K562 (cell line): ENCODE measurements around the gene ALDH8A1. TPM values are rescaled to one million over a fixed set of nuclear protein-coding genes. Genes with fewer than 3 reads are reported as not detected.

ENCODE experiments used
- ATAC-seq: fragments of 200-7000 bp; cut with Tn5 transposase; 3 replicates; pipeline ENCODE4 v1.9.1; 2020; ENCODE audit warnings: moderate library complexity
- BruUV-seq: library from RNA; stranded (reverse); fragments of 400-500 nt; replicated peaks from 2 replicates; lab custom pipeline; 2021; lab: Mats Ljungman, UMichigan
- CTCF ChIA-PET: fragments of 300-600 bp; formaldehyde crosslinking; extraction: SDS; loops from one replicate; lab custom pipeline; 2021; ENCODE audit warnings: low intra/inter-chr PET ratio; lab: Yijun Ruan, JAX
- POLR2A ChIA-PET: fragments of 300-600, 350-650 bp; sonication (Branson Sonifier 250); formaldehyde crosslinking; extraction: SDS; loops from one replicate; lab custom pipeline; 2021; ENCODE audit warnings: antibody characterized with exemption, inconsistent platforms; lab: Yijun Ruan, JAX
- DNase-seq, 4 experiments: peaks; one replicate each; pipeline versions ENCODE4 v3.0.0 to v3.0.0-alpha.2; 2011 to 2018; ENCODE audit warnings: low spot score in 3 of 4, mixed read lengths in 3 of 4; ENCODE audit errors: extremely low read depth in 1 of 4
- FAIRE-seq: peaks from 2 replicates; lab custom pipeline; 2011; peaks lifted over from hg19 to GRCh38; lab: Jason Lieb, UNC
- H2AFZ ChIP-seq: 2 replicates; pipeline ENCODE4 v1.6.0; 2011; ENCODE audit warnings: low read depth, low read length, control low read depth, inconsistent platforms
- H3K27ac ChIP-seq: fragments of 200-600 bp; 3 replicates; pipeline ENCODE4 v1.8.0; 2011; ENCODE audit warnings: low read depth, mild to moderate bottlenecking, control low read depth, inconsistent platforms, low read length, moderate library complexity, mixed read lengths; ENCODE audit errors: extremely low read depth
- H3K27me3 ChIP-seq, 2 experiments: fragments of 300-600 bp in 1 of 2; 2 replicates in 1 of 2; 3 replicates in 1 of 2; pipeline versions ENCODE4 v1.6.0 to v1.8.0; 2011; ENCODE audit warnings: inconsistent platforms in 2 of 2, low read length in 2 of 2, mild to moderate bottlenecking in 1 of 2, mixed read lengths in 1 of 2, moderate library complexity in 1 of 2; ENCODE audit not compliant: control insufficient read depth in 2 of 2, insufficient read depth in 2 of 2
- H3K36me3 ChIP-seq: fragments of 300-600 bp; 3 replicates; pipeline ENCODE4 v1.8.0; 2011; ENCODE audit warnings: mild to moderate bottlenecking, low read length, inconsistent platforms; ENCODE audit not compliant: control insufficient read depth, insufficient read depth
- H3K4me1 ChIP-seq, 2 experiments: fragments of 200-600 bp in 1 of 2; replicated peaks in 1 of 2; 2 replicates in 1 of 2; 3 replicates in 1 of 2; pipeline versions ENCODE4 v1.5.1 to v1.8.0; 2011; ENCODE audit warnings: inconsistent platforms in 2 of 2, low read length in 2 of 2, mild to moderate bottlenecking in 1 of 2, mixed read lengths in 1 of 2, moderate library complexity in 1 of 2; ENCODE audit not compliant: control insufficient read depth in 2 of 2, insufficient read depth in 2 of 2
- H3K4me2 ChIP-seq: 2 replicates; pipeline ENCODE4 v1.6.1; 2011; ENCODE audit warnings: low read length, control low read depth, inconsistent platforms, mixed read lengths; ENCODE audit not compliant: insufficient read depth
- H3K4me3 ChIP-seq: fragments of 200-600 bp; sonication (generic), shearing (Covaris generic); 2 replicates; pipeline ENCODE4 v1.5.1; 2016; ENCODE audit warnings: control low read depth, inconsistent platforms
- H3K79me2 ChIP-seq: fragments of 200-600 bp; 3 replicates; pipeline ENCODE4 v1.8.0; 2011; ENCODE audit warnings: low read length, inconsistent platforms; ENCODE audit not compliant: control insufficient read depth, insufficient read depth
- H3K9ac ChIP-seq, 2 experiments: 2 replicates each; pipeline versions ENCODE4 v1.6.0 to v1.6.1; 2011; ENCODE audit warnings: low read depth in 2 of 2, low read length in 2 of 2, control low read depth in 1 of 2, inconsistent platforms in 1 of 2, mild to moderate bottlenecking in 1 of 2, mixed read lengths in 1 of 2; ENCODE audit not compliant: insufficient read depth in 1 of 2
- H3K9me1 ChIP-seq: one replicate; pipeline ENCODE4 v1.6.0; 2011; ENCODE audit warnings: inconsistent platforms, mild to moderate bottlenecking, low read length, moderate library complexity; ENCODE audit not compliant: control insufficient read depth, insufficient read depth
- H3K9me3 ChIP-seq: replicated peaks from 2 replicates; pipeline ENCODE4 v1.5.1; 2011; ENCODE audit warnings: low read depth, low read length, inconsistent platforms; ENCODE audit not compliant: control insufficient read depth, insufficient read depth
- H4K20me1 ChIP-seq: replicated peaks from 2 replicates; pipeline ENCODE4 v1.6.1; 2011; ENCODE audit warnings: low read length, inconsistent platforms, mixed read lengths; ENCODE audit not compliant: control insufficient read depth, insufficient read depth
- BCLAF1 ChIP-seq, 2 experiments: fragments of 450-650 bp in 1 of 2; IDR thresholded peaks; 2 replicates each; pipeline ENCODE4 v1.6.1; 2011 to 2017; ENCODE audit warnings: low read depth in 2 of 2, antibody characterized with exemption in 1 of 2, borderline replicate concordance in 1 of 2, low read length in 1 of 2, mild to moderate bottlenecking in 1 of 2, mixed read lengths in 1 of 2; ENCODE audit not compliant: control insufficient read depth in 1 of 2
- CCAR2 ChIP-seq: fragments of 200-400 bp; formaldehyde crosslinking; IDR thresholded peaks from 2 replicates; pipeline ENCODE4 v1.6.1; 2017; ENCODE audit warnings: mild to moderate bottlenecking, low read depth, low read length
- ELK3 ChIP-seq: fragments of 450-650 bp; formaldehyde crosslinking; IDR thresholded peaks from 2 replicates; pipeline ENCODE4 v1.4.0; 2020; ENCODE audit warnings: mild to moderate bottlenecking
- ETV5 ChIP-seq: sonication (generic); formaldehyde crosslinking; IDR thresholded peaks from 2 replicates; pipeline ENCODE4 v1.4.0; 2020; ENCODE audit warnings: low read depth, mild to moderate bottlenecking, missing genetic modification reagents
- HMGN3 ChIP-seq: IDR thresholded peaks from 2 replicates; pipeline ENCODE4 v1.6.1; 2011; ENCODE audit warnings: borderline replicate concordance, low read depth, mild to moderate bottlenecking, mixed read lengths, low read length; ENCODE audit not compliant: insufficient read length; ENCODE audit errors: extremely low read depth
- MEF2A ChIP-seq: IDR thresholded peaks from 2 replicates; pipeline ENCODE4 v1.6.1; 2011; ENCODE audit warnings: low read depth, mild to moderate bottlenecking, low read length, moderate library complexity; ENCODE audit not compliant: control insufficient read depth
- NEUROD1 ChIP-seq: fragments of 150-350 bp; IDR thresholded peaks from 2 replicates; pipeline ENCODE4 v1.6.1; 2014; ENCODE audit warnings: borderline replicate concordance, low read length, low read depth; ENCODE audit not compliant: partially characterized antibody
- POLR2AphosphoS2 ChIP-seq: IDR thresholded peaks from 2 replicates; pipeline ENCODE4 v1.6.1; 2012; ENCODE audit warnings: low read length, improper control_type of control experiment
- RB1 ChIP-seq: fragments of 450-650 bp; IDR thresholded peaks from 2 replicates; pipeline ENCODE4 v1.6.1; 2017; ENCODE audit warnings: low read depth, mild to moderate bottlenecking
- ZNF124 ChIP-seq: sonication (generic); formaldehyde crosslinking; IDR thresholded peaks from 2 replicates; pipeline ENCODE4 v1.8.1; 2022; ENCODE audit warnings: missing genetic modification reagents
- ZNF184 ChIP-seq: sonication (generic); formaldehyde crosslinking; IDR thresholded peaks from 2 replicates; pipeline ENCODE4 v1.5.0; 2020; ENCODE audit warnings: missing genetic modification reagents
- ZNF311 ChIP-seq: fragments of 250-450 bp; sonication (Bioruptor Pico); IDR thresholded peaks from 2 replicates; pipeline ENCODE4 v1.4.0; 2020; ENCODE audit warnings: mild to moderate bottlenecking, moderate library complexity
- WGBS: fragments of 100-300 bp; shearing (Covaris generic); methylation state at CpG from one replicate; pipeline ENCODE4 v1.1.6; 2016; ENCODE audit warnings: low coverage, mixed read lengths; ENCODE audit not compliant: insufficient coverage; ENCODE audit errors: missing lambda C conversion rate; 5-methylcytosine and 5-hydroxymethylcytosine counted together
- in situ Hi-C: fragments of 300-500 bp; cut with MboI; formaldehyde crosslinking; loops from 4 replicates; pipeline ENCODE4 v1.15.0; 2018; ENCODE audit warnings: inconsistent platforms, mixed read lengths
- intact Hi-C: fragments of 100-400 bp; cut with micrococcal nuclease; formaldehyde crosslinking; loops from 2 replicates; pipeline ENCODE4 v1.14.2; 2022
- polyA plus RNA-seq, 8 experiments: library from polyadenylated mRNA; depleted of rRNA in 4 of 8; stranded (reverse) in 5 of 8; unstranded in 3 of 8; fragments of >200 nt; fragmentation: Nextera tagmentation in 2 of 8; fragmentation: Illumina TruSeq in 1 of 8; extraction: Ambion mirVana in 2 of 8; extraction: Trizol in 1 of 8; gene quantifications; 2 replicates each; pipeline versions ENCODE4 v1.2.1 to v1.2.3, GENCODE V29; 2011 to 2014; ENCODE audit warnings: inconsistent platforms in 1 of 8, missing spikeins in 1 of 8
- total RNA-seq, 7 experiments: library from RNA; depleted of rRNA in 6 of 7; stranded (reverse); fragments of >200 nt in 6 of 7; fragmentation: Illumina TruSeq in 2 of 7; extraction: Trizol in 2 of 7; gene quantifications; 2 replicates each; pipeline versions ENCODE4 v1.2.1 to v1.2.3, GENCODE V29; 2011 to 2021; ENCODE audit warnings: low replicate concordance in 1 of 7

ALDH8A1 gene
- total and polyA plus RNA-seq, 9 of the 15 experiments (the other 6 are each of a cell fraction or from before 2014, with no cell fraction given), result 0.03 to 0.18 (median 0.04) TPM; not detected in 2

- Histone ChIP-seq H3K27me3 (no peaks in the 10 kb centered on the region), H3K9me3 (no peaks in the 10 kb centered on the region), H3K79me2 (peaks cover 16% of the 10 kb centered on the region), H3K36me3 (peaks cover 88% of the 10 kb centered on the region), H3K4me1 (peaks cover 0 to 5% of the 10 kb centered on the region in 2 experiments; a peak in 3 of 5 replicates), H3K9ac (no peak overlapping the region), H3K4me2 (no peak overlapping the region), H2AFZ (no peak overlapping the region), H3K4me3 (no peak overlapping the region), H4K20me1 (no peaks in the 10 kb centered on the region), H3K9me1 (no peaks in the 10 kb centered on the region), H3K27ac (no peak overlapping the region)
- ATAC-seq, result no peak
- in situ Hi-C loops (no loop called here), intact Hi-C loops (no loop called here)
- WGBS, result 100% methylated on average over 1 of the region's 1 CpG
- BruUV-seq, result no TSS peak
- CTCF ChIA-PET, result no interaction called here
- no peak for TF ChIP-seq RB1
- no peak for TF ChIP-seq ZNF311 (CRISPR knock-in tag)
- no peak for FAIRE-seq
- POLR2A ChIA-PET, result interaction anchor here (0.7 kb wide), 1 partner anchor 226 kb away, joined by 3 read pairs; no protein-coding TSS in a partner anchor
- no peak for DNase-seq
These were observed 24.5 kb upstream of the ALDH8A1 start for GRCh38 chr6:134974370-134974769.

GRCh38 chr6:134967711-134968110 lies 17.8 kb upstream of the ALDH8A1 start:
- Histone ChIP-seq H3K36me3 (peaks cover 82% of the 10 kb centered on the region), H4K20me1 (no peaks in the 10 kb centered on the region), H3K27ac (no peak overlapping the region), H3K27me3 (no peaks in the 10 kb centered on the region), H3K4me2 (no peak overlapping the region), H3K79me2 (no peaks in the 10 kb centered on the region), H2AFZ (no peak overlapping the region), H3K4me1 (no peaks in the 10 kb centered on the region), H3K4me3 (no peak overlapping the region), H3K9ac (no peak overlapping the region), H3K9me3 (no peaks in the 10 kb centered on the region), H3K9me1 (no peaks in the 10 kb centered on the region)
- ChIA-PET CTCF (no interaction called here), POLR2A (interaction anchor here (0.6 to 1.1 kb wide), 3 partner anchors 8 to 23 kb away, joined by 3 read pairs; no protein-coding TSS in a partner anchor)
- 80% methylated on average over 1 of the region's 1 CpG for WGBS
- in situ Hi-C loops (no loop called here), intact Hi-C loops (no loop called here)
- no TSS peak for BruUV-seq
- FAIRE-seq, result no peak
- no peak for ATAC-seq
- no peak for DNase-seq
- TF ChIP-seq MEF2A, result no peak
- TF ChIP-seq HMGN3, result no peak
- no peak for TF ChIP-seq POLR2AphosphoS2
- TF ChIP-seq NEUROD1, result no peak
- TF ChIP-seq BCLAF1 (IDR thresholded peaks at IDR 0.05; ENCODE audit: borderline replicate concordance in 1 of 2, control insufficient read depth in 1 of 2, low read depth in 2 of 2, low read length in 1 of 2), result no peak
- TF ChIP-seq ZNF124 (CRISPR knock-in tag), result no peak
- no peak for TF ChIP-seq ZNF184 (CRISPR knock-in tag)
- TF ChIP-seq ELK3 (CRISPR knock-in tag), result no peak
- no peak for TF ChIP-seq CCAR2
- TF ChIP-seq ETV5 (CRISPR knock-in tag), result no peak
